WERI-Rb-1 (cell line): ENCODE data around the gene NUMA1.

Experiments
- DNase-seq: peaks from one replicate; pipeline ENCODE4 v3.0.0-alpha.2; 2020
- H3K27ac ChIP-seq: fragments of 250-450 bp; sonication (Bioruptor Pico); 2 replicates; pipeline ENCODE4 v1.5.1; 2020; ENCODE audit warnings: mild to moderate bottlenecking, moderate library complexity
- H3K27me3 ChIP-seq: fragments of 250-450 bp; sonication (Bioruptor Pico); 2 replicates; pipeline ENCODE4 v1.5.1; 2021; ENCODE audit warnings: mild to moderate bottlenecking, low read depth, moderate library complexity; ENCODE audit not compliant: insufficient read depth, severe bottlenecking
- H3K36me3 ChIP-seq: fragments of 250-450 bp; sonication (Bioruptor Pico); 2 replicates; pipeline ENCODE4 v1.5.1; 2020; ENCODE audit warnings: mild to moderate bottlenecking, moderate library complexity
- H3K4me3 ChIP-seq: 2 replicates; pipeline ENCODE4 v1.5.1; 2011; ENCODE audit warnings: low read depth, mild to moderate bottlenecking, control low read depth, low read length
- H3K9me3 ChIP-seq: fragments of 250-450 bp; sonication (Bioruptor Pico); 2 replicates; pipeline ENCODE4 v1.5.1; 2021; ENCODE audit warnings: mild to moderate bottlenecking, moderate library complexity; ENCODE audit not compliant: severe bottlenecking
- TF ChIP-seq, protein P1 (sequence below): IDR thresholded peaks from 2 replicates; pipeline ENCODE4 v1.5.1; 2011; ENCODE audit warnings: low read depth, mild to moderate bottlenecking, control low read depth, inconsistent platforms, low read length

NUMA1 gene

DNA sequence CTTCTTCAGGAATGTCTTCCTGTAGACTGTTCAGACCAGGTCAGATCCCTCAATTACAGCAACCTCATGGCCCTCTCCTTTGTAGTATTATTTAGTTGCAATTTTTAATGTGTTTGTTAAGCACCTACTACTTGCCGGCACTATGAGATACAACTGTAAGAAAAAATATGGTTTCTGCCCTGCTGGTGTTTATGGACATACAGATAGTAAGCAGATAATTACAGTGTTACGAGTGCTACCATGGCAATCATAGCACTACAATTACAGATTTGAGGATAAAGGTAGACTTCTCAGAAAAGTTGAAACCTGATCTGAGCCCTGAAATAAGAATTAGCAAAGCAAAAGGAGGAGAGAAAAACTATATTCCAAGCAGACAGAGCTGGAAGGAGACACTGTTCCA is 3.1 kb upstream of the NUMA1 start:
- DNase-seq = no peak
- H3K27me3 ChIP-seq = no peaks in the 10 kb centered on the region
- H3K4me3 ChIP-seq = no peak overlapping the region
- H3K36me3 ChIP-seq = 0 out of 2 replicates have a peak, but pooled peaks cover 5% of the 10 kb centered on the region
- TF ChIP-seq, protein P1, sequence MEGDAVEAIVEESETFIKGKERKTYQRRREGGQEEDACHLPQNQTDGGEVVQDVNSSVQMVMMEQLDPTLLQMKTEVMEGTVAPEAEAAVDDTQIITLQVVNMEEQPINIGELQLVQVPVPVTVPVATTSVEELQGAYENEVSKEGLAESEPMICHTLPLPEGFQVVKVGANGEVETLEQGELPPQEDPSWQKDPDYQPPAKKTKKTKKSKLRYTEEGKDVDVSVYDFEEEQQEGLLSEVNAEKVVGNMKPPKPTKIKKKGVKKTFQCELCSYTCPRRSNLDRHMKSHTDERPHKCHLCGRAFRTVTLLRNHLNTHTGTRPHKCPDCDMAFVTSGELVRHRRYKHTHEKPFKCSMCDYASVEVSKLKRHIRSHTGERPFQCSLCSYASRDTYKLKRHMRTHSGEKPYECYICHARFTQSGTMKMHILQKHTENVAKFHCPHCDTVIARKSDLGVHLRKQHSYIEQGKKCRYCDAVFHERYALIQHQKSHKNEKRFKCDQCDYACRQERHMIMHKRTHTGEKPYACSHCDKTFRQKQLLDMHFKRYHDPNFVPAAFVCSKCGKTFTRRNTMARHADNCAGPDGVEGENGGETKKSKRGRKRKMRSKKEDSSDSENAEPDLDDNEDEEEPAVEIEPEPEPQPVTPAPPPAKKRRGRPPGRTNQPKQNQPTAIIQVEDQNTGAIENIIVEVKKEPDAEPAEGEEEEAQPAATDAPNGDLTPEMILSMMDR = no peak
- no peak overlapping the region for H3K27ac ChIP-seq
- no peaks in the 10 kb centered on the region for H3K9me3 ChIP-seq

DNA sequence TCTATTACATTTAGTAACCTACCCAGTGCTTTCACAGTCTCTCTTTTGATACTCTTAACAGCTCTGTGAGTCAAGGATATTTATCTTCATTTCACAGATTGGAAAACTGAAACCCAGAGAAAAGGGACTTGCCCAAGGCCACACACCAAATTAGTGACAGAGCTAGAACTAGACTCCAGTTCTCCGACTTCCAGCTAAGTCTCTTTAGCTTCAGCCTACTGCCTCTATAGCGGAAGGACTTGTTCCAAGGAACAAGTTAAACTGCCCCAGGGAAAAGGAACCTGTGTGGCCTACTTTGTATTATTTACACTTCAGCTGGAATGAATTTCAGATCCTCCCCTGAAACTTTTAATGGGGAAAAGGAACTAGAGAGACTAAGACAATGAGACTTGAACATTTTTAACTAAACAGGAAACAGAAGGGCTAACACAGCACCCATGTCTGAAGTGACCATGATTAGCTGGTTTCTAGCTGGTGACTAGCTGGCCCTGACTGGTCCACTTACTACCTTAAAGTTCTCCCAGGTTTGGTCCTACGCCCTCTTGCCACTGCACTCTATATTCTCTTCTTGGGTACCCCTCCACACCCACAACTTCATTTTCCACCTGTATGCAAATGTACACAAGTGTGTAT is 1.6 kb upstream of the NUMA1 start:
- Histone ChIP-seq H3K36me3 (peaks cover 3% of the 10 kb centered on the region; the same call in 1 of the 2 replicates), H3K27me3 (no peaks in the 10 kb centered on the region), H3K27ac (no peak overlapping the region), H3K9me3 (no peaks in the 10 kb centered on the region), H3K4me3 (no peak overlapping the region)
- no peak for DNase-seq
- TF ChIP-seq, protein P1 = no peak

DNA sequence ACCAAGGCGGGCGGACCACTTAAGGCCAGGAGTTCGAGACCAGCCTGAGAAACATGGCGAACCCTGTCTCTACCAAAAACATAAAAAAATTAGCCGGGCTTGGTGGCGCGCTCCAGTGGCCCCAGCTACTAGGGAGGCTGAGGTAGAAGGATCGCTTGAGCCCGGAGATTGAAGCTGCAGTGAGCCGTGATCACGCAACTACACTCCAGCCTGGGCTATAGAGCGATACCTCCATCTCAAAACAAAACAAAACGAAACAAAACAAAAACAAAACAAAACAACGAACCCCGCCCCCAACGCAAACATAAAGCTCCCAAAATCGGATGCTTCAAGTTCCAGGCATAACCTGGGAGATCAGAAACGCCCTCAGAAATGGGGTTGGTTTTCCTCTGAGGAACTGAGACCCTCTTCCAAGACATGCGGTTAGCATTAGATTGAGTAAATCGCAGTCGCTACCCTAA is 872 bp upstream of the NUMA1 start:
- Histone ChIP-seq H3K36me3 (peaks cover 7% of the 10 kb centered on the region), H3K27ac (peak overlapping the region; percentile 96), H3K4me3 (peak overlapping the region; percentile 9; the same call in 1 of the 2 replicates), H3K27me3 (no peaks in the 10 kb centered on the region), H3K9me3 (no peaks in the 10 kb centered on the region)
- TF ChIP-seq, protein P1 = no peak
- DNase-seq = no peak

GRCh38 chr11:72079819-72080325 is 470 bp downstream of the NUMA1 start:
- Histone ChIP-seq H3K9me3 (no peaks in the 10 kb centered on the region), H3K36me3 (peaks cover 19% of the 10 kb centered on the region), H3K4me3 (peak overlapping the region; percentile 96), H3K27me3 (no peaks in the 10 kb centered on the region), H3K27ac (peak overlapping the region; percentile 96)
- DNase-seq = no peak
- TF ChIP-seq, protein P1 = no peak

DNA sequence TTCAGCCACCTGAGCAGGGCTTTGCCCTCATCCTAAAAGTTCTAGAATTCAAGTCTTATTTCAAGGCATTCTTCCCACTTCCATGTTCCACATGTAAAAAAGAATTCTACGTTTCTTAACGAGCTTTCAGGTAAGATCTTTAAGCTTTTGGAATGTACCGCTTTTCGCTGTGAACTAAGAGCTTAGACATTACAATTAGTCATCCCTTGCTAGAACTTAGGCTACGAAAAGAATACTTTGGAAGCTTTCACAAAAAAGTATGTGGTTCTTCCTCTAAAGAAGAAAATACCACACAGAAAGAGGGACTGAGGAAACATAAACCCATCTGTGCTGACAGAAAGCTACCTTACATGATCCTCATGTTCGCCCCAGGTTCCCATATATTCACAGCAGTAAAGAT is 1.9 kb downstream of the NUMA1 start:
- H3K27ac ChIP-seq = peak overlapping the region; percentile 96
- H3K36me3 ChIP-seq = peaks cover 24% of the 10 kb centered on the region
- no peaks in the 10 kb centered on the region for H3K27me3 ChIP-seq
- peak overlapping the region; percentile 96 for H3K4me3 ChIP-seq
- H3K9me3 ChIP-seq = no peaks in the 10 kb centered on the region
- DNase-seq = no peak
- TF ChIP-seq, protein P1 = no peak
